Stimulated activated CD4-positive, alpha-beta T cell treated with anti-CD3 and anti-CD28 coated beads, TNF-alpha, amount 100 ng/mL, for 4 hours (primary cell): ENCODE data around the gene CDYL2.
A peak's percentile ranks its signal among the peaks of the same experiment; 100 is the strongest.

ENCODE experiments used
- DNase-seq, 3 experiments: peaks; one replicate each; pipeline ENCODE4 v3.0.0-alpha.2; 2020; ENCODE audit warnings: low read depth in 3 of 3

Gene CDYL2

GRCh38 chr16:80707686-80708085 is 96.7 kb downstream of the CDYL2 start:
- DNase-seq: no peak

- DNase-seq: no peak
Observed at GRCh38 chr16:80705596-80705995, 98.8 kb downstream of the CDYL2 start.

- no peak for DNase-seq
Observed at GRCh38 chr16:80704751-80705505, 99.5 kb downstream of the CDYL2 start.

- DNase-seq: no peak
Observed at GRCh38 chr16:80703131-80704071, 101.0 kb downstream of the CDYL2 start.

GRCh38 chr16:80702696-80703095 is 101.7 kb downstream of the CDYL2 start:
- DNase-seq: no peak

- DNase-seq: no peak
Observed at GRCh38 chr16:80700558-80700957, 103.8 kb downstream of the CDYL2 start.

GRCh38 chr16:80695020-80695419 is 109.4 kb downstream of the CDYL2 start:
- no peak for DNase-seq

- peak in 1 of 3 experiments; percentile 3 for DNase-seq
Observed at GRCh38 chr16:80693553-80693952, 110.8 kb downstream of the CDYL2 start.

- no peak for DNase-seq
Observed at GRCh38 chr16:80692270-80692669, 112.1 kb downstream of the CDYL2 start.

- no peak for DNase-seq
Observed at GRCh38 chr16:80691111-80691741, 113.2 kb downstream of the CDYL2 start.

- no peak for DNase-seq
Observed at GRCh38 chr16:80689487-80689886, 114.9 kb downstream of the CDYL2 start.

GRCh38 chr16:80687606-80688005 is 116.8 kb downstream of the CDYL2 start:
- DNase-seq: no peak

GRCh38 chr16:80684906-80685305 is 119.5 kb downstream of the CDYL2 start:
- DNase-seq: no peak

GRCh38 chr16:80684136-80684765 is 120.1 kb downstream of the CDYL2 start:
- DNase-seq: no peak

GRCh38 chr16:80683646-80684045 is 120.8 kb downstream of the CDYL2 start:
- DNase-seq: no peak

GRCh38 chr16:80682421-80683070 is 121.9 kb downstream of the CDYL2 start:
- no peak for DNase-seq

- no peak for DNase-seq
Observed at GRCh38 chr16:80681436-80681835, 123.0 kb downstream of the CDYL2 start.

GRCh38 chr16:80680839-80681238 is 123.6 kb downstream of the CDYL2 start:
- DNase-seq: no peak

- DNase-seq: no peak
Observed at GRCh38 chr16:80680046-80680445, 124.4 kb downstream of the CDYL2 start.

- DNase-seq: no peak
Observed at GRCh38 chr16:80674884-80675283, 129.5 kb downstream of the CDYL2 start.

- no peak for DNase-seq
Observed at GRCh38 chr16:80672379-80672778, 132.0 kb downstream of the CDYL2 start.
